GM12878 (cell line): Measurements from ENCODE around the gene NT5E. TPM values are rescaled to one million over a fixed set of nuclear protein-coding genes. Genes with fewer than 3 reads are reported as not detected.

Experiments used
- PAX5 ChIP-seq: IDR thresholded peaks from 2 replicates; pipeline ENCODE4 v1.6.1; 2011; ENCODE audit warnings: low read depth, low read length, borderline replicate concordance
- POLR2AphosphoS2 ChIP-seq: IDR thresholded peaks from 2 replicates; pipeline ENCODE4 v1.6.1; 2011; ENCODE audit warnings: low read depth, mild to moderate bottlenecking, low read length, improper control_type of control experiment, moderate library complexity
- TCF12 ChIP-seq: IDR thresholded peaks from 2 replicates; pipeline ENCODE4 v1.6.1; 2011; ENCODE audit warnings: low read depth, mild to moderate bottlenecking, low read length
- polyA plus RNA-seq, 11 experiments: library from polyadenylated mRNA; depleted of rRNA in 4 of 11; unstranded in 6 of 11; stranded (reverse) in 5 of 11; fragments of >200 nt; fragmentation: Nextera tagmentation in 4 of 11; fragmentation: Illumina TruSeq in 1 of 11; extraction: Ambion mirVana in 4 of 11; extraction: Trizol in 1 of 11; gene quantifications; 1 replicate in 1 of 11; 2 replicates in 10 of 11; pipeline versions ENCODE4 v1.2.1 to v1.2.3, GENCODE V29; 2011 to 2016; ENCODE audit warnings: inconsistent platforms in 2 of 11, missing spikeins in 2 of 11, low read depth in 1 of 11
- total RNA-seq, 4 experiments: library from RNA; depleted of rRNA in 3 of 4; stranded (reverse); fragments of >200 nt in 3 of 4; fragmentation: Illumina TruSeq in 1 of 4; extraction: Trizol in 1 of 4; gene quantifications; 2 replicates each; pipeline versions ENCODE4 v1.2.1 to v1.2.3, GENCODE V29; 2013 to 2021
- TF ChIP-seq, protein P1 (sequence below): fragments of 450-650 bp; IDR thresholded peaks from 2 replicates; pipeline ENCODE4 v1.6.1; 2017; ENCODE audit warnings: mild to moderate bottlenecking, moderate library complexity
- TF ChIP-seq, protein P2 (sequence below): fragments of 150-350 bp; IDR thresholded peaks from 2 replicates; pipeline ENCODE4 v1.6.1; 2016; ENCODE audit warnings: low read depth, low read length

The NT5E gene
- total and polyA plus RNA-seq, 10 of the 15 experiments (the other 5 are each of a cell fraction or from before 2014, with no cell fraction given), result 1.9 to 9.7 (median 7.3) TPM

DNA sequence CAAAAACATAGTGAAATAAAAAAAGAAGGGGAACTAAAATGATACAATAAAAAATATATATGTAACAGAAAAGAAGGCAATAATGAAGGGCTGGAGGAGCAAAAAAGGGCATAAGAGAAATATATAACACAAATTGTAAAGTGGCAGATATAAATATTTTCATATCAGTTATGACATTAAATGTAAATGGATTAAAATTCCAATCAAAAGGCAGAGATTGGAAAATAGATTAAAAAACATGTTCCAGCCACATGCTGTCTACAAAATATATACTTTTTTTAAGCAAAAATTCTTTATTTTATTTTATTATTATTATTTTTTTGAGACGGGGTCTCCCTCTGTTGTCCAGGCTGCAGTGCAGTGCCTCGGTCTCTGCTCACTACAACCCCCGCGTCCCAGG lies 23.9 kb upstream of the NT5E start (continued):
- TF ChIP-seq, protein P1, sequence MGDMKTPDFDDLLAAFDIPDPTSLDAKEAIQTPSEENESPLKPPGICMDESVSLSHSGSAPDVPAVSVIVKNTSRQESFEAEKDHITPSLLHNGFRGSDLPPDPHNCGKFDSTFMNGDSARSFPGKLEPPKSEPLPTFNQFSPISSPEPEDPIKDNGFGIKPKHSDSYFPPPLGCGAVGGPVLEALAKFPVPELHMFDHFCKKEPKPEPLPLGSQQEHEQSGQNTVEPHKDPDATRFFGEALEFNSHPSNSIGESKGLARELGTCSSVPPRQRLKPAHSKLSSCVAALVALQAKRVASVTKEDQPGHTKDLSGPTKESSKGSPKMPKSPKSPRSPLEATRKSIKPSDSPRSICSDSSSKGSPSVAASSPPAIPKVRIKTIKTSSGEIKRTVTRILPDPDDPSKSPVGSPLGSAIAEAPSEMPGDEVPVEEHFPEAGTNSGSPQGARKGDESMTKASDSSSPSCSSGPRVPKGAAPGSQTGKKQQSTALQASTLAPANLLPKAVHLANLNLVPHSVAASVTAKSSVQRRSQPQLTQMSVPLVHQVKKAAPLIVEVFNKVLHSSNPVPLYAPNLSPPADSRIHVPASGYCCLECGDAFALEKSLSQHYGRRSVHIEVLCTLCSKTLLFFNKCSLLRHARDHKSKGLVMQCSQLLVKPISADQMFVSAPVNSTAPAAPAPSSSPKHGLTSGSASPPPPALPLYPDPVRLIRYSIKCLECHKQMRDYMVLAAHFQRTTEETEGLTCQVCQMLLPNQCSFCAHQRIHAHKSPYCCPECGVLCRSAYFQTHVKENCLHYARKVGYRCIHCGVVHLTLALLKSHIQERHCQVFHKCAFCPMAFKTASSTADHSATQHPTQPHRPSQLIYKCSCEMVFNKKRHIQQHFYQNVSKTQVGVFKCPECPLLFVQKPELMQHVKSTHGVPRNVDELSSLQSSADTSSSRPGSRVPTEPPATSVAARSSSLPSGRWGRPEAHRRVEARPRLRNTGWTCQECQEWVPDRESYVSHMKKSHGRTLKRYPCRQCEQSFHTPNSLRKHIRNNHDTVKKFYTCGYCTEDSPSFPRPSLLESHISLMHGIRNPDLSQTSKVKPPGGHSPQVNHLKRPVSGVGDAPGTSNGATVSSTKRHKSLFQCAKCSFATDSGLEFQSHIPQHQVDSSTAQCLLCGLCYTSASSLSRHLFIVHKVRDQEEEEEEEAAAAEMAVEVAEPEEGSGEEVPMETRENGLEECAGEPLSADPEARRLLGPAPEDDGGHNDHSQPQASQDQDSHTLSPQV, result no peak
- TF ChIP-seq TCF12, result no peak
- no peak for TF ChIP-seq POLR2AphosphoS2
- TF ChIP-seq PAX5, result no peak
- TF ChIP-seq, protein P2, sequence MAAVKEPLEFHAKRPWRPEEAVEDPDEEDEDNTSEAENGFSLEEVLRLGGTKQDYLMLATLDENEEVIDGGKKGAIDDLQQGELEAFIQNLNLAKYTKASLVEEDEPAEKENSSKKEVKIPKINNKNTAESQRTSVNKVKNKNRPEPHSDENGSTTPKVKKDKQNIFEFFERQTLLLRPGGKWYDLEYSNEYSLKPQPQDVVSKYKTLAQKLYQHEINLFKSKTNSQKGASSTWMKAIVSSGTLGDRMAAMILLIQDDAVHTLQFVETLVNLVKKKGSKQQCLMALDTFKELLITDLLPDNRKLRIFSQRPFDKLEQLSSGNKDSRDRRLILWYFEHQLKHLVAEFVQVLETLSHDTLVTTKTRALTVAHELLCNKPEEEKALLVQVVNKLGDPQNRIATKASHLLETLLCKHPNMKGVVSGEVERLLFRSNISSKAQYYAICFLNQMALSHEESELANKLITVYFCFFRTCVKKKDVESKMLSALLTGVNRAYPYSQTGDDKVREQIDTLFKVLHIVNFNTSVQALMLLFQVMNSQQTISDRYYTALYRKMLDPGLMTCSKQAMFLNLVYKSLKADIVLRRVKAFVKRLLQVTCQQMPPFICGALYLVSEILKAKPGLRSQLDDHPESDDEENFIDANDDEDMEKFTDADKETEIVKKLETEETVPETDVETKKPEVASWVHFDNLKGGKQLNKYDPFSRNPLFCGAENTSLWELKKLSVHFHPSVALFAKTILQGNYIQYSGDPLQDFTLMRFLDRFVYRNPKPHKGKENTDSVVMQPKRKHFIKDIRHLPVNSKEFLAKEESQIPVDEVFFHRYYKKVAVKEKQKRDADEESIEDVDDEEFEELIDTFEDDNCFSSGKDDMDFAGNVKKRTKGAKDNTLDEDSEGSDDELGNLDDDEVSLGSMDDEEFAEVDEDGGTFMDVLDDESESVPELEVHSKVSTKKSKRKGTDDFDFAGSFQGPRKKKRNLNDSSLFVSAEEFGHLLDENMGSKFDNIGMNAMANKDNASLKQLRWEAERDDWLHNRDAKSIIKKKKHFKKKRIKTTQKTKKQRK, result no peak
